IMR-90 (cell line): ENCODE results near the gene SLC24A3. TPM values are rescaled to one million over a fixed set of nuclear protein-coding genes. Genes with fewer than 3 reads are reported as not detected.

Source experiments
- ATAC-seq: fragments of 200-7000 bp; cut with Tn5 transposase; 2 replicates; pipeline ENCODE4 v1.9.1; 2020; ENCODE audit warnings: low read depth, mild to moderate bottlenecking, moderate library complexity
- BruUV-seq: library from RNA; stranded (reverse); fragments of 400-500 nt; replicated peaks from 2 replicates; lab custom pipeline; 2021; lab: Mats Ljungman, UMichigan
- CTCF ChIA-PET: fragments of 300-600 bp; formaldehyde crosslinking; extraction: SDS; loops from one replicate; lab custom pipeline; 2021; ENCODE audit warnings: antibody characterized with exemption; lab: Yijun Ruan, JAX
- POLR2A ChIA-PET: fragments of 300-600 bp; sonication (Branson Sonifier 250); formaldehyde crosslinking; loops from one replicate; lab custom pipeline; 2022; ENCODE audit warnings: antibody characterized with exemption; ENCODE audit not compliant: unreplicated experiment; lab: Charles Lee
- DNase-seq: peaks from one replicate; pipeline ENCODE4 v3.0.0; 2013
- H2AFZ ChIP-seq: replicated peaks from 2 replicates; pipeline ENCODE3; 2013; ENCODE audit warnings: low read length, mild to moderate bottlenecking; ENCODE audit not compliant: poor library complexity
- H2AK5ac ChIP-seq: 2 replicates; pipeline ENCODE4 v1.6.1; 2013; ENCODE audit warnings: low read depth, low read length, inconsistent platforms
- H2AK9ac ChIP-seq: replicated peaks from 2 replicates; pipeline ENCODE3; 2013; ENCODE audit warnings: mild to moderate bottlenecking, low read depth, low read length, moderate library complexity; ENCODE audit not compliant: poor library complexity
- H2BK120ac ChIP-seq: 2 replicates; pipeline ENCODE4 v1.6.1; 2013; ENCODE audit warnings: low read depth, low read length, inconsistent platforms
- H2BK15ac ChIP-seq: 3 replicates; pipeline ENCODE4 v1.6.1; 2013; ENCODE audit warnings: low read depth, low read length, inconsistent platforms
- H2BK20ac ChIP-seq: 2 replicates; pipeline ENCODE4 v1.6.1; 2013; ENCODE audit warnings: low read depth, mild to moderate bottlenecking, inconsistent platforms, low read length, moderate library complexity
- H2BK5ac ChIP-seq: 2 replicates; pipeline ENCODE4 v1.6.1; 2013; ENCODE audit warnings: mild to moderate bottlenecking, low read depth, low read length, inconsistent platforms; ENCODE audit not compliant: poor library complexity, severe bottlenecking
- H3K14ac ChIP-seq: replicated peaks from 2 replicates; pipeline ENCODE4 v1.6.1; 2013; ENCODE audit warnings: low read depth, low read length, inconsistent platforms
- H3K18ac ChIP-seq: 2 replicates; pipeline ENCODE4 v1.6.1; 2013; ENCODE audit warnings: low read depth, low read length, control low read depth
- H3K23ac ChIP-seq: 2 replicates; pipeline ENCODE4 v1.6.1; 2013; ENCODE audit warnings: low read depth, low read length, inconsistent platforms
- H3K27ac ChIP-seq: 2 replicates; pipeline ENCODE4 v1.5.1; 2013; ENCODE audit warnings: mild to moderate bottlenecking, control low read depth, low read length; ENCODE audit not compliant: insufficient read depth
- H3K27me3 ChIP-seq: 2 replicates; pipeline ENCODE4 v1.6.1; 2013; ENCODE audit warnings: low read length; ENCODE audit not compliant: control insufficient read depth, insufficient read depth
- H3K36me3 ChIP-seq: 2 replicates; pipeline ENCODE4 v1.6.1; 2013; ENCODE audit warnings: low read length, mixed read lengths; ENCODE audit not compliant: control insufficient read depth, insufficient read depth
- H3K4ac ChIP-seq: 2 replicates; pipeline ENCODE4 v1.6.1; 2013; ENCODE audit warnings: low read depth, low read length, inconsistent platforms
- H3K4me1 ChIP-seq: 2 replicates; pipeline ENCODE4 v1.6.1; 2013; ENCODE audit warnings: low read length, mixed read lengths; ENCODE audit not compliant: control insufficient read depth, insufficient read depth
- H3K4me2 ChIP-seq: 2 replicates; pipeline ENCODE4 v1.6.1; 2013; ENCODE audit warnings: low read depth, mild to moderate bottlenecking, control low read depth, low read length, moderate library complexity
- H3K4me3 ChIP-seq: 2 replicates; pipeline ENCODE4 v1.5.1; 2013; ENCODE audit warnings: low read depth, mild to moderate bottlenecking, control low read depth, low read length, moderate library complexity; ENCODE audit not compliant: insufficient read depth
- H3K56ac ChIP-seq: 2 replicates; pipeline ENCODE4 v1.6.1; 2013; ENCODE audit warnings: low read length, inconsistent platforms; ENCODE audit not compliant: insufficient read depth; ENCODE audit errors: extremely low read depth
- H3K79me1 ChIP-seq, 2 experiments: 2 replicates each; pipeline ENCODE4 v1.6.1; 2013; ENCODE audit warnings: low read length in 2 of 2, inconsistent platforms in 1 of 2, low read depth in 1 of 2
- H3K9ac ChIP-seq: 2 replicates; pipeline ENCODE4 v1.6.1; 2013; ENCODE audit warnings: low read depth, low read length, control low read depth
- H3K9me1 ChIP-seq: 2 replicates; pipeline ENCODE4 v1.6.1; 2013; ENCODE audit warnings: low read length, inconsistent platforms; ENCODE audit not compliant: insufficient read depth
- H3K9me3 ChIP-seq: 2 replicates; pipeline ENCODE4 v1.6.1; 2013; ENCODE audit warnings: low read length; ENCODE audit not compliant: control insufficient read depth, insufficient read depth
- H4K20me1 ChIP-seq: 2 replicates; pipeline ENCODE4 v1.6.1; 2013; ENCODE audit warnings: low read length, inconsistent platforms; ENCODE audit not compliant: insufficient read depth
- H4K5ac ChIP-seq: 2 replicates; pipeline ENCODE4 v1.6.1; 2013; ENCODE audit warnings: mild to moderate bottlenecking, low read depth, low read length, control low read depth
- H4K8ac ChIP-seq, 2 experiments: 2 replicates each; pipeline ENCODE4 v1.6.1; 2013; ENCODE audit warnings: low read depth in 2 of 2, low read length in 2 of 2, control low read depth in 1 of 2, inconsistent platforms in 1 of 2
- H4K91ac ChIP-seq: 2 replicates; pipeline ENCODE4 v1.6.1; 2013; ENCODE audit warnings: low read depth, low read length, inconsistent platforms; ENCODE audit not compliant: insufficient read depth
- CEBPB ChIP-seq: IDR thresholded peaks from 2 replicates; pipeline ENCODE4 v1.6.1; 2012; ENCODE audit warnings: low read depth, low read length, improper control_type of control experiment
- CHD1 ChIP-seq: IDR thresholded peaks from 2 replicates; pipeline ENCODE4 v1.6.1; 2012; ENCODE audit warnings: low read depth, low read length, improper control_type of control experiment
- ELK1 ChIP-seq: fragments of 150-350 bp; IDR thresholded peaks from 2 replicates; pipeline ENCODE4 v1.6.1; 2016; ENCODE audit warnings: low read depth, mild to moderate bottlenecking, low read length, moderate library complexity, borderline replicate concordance
- FOS ChIP-seq: fragments of 150-350 bp; IDR thresholded peaks from 2 replicates; pipeline ENCODE4 v1.6.1; 2016; ENCODE audit warnings: low read depth, low read length
- MAFK ChIP-seq: IDR thresholded peaks from 2 replicates; pipeline ENCODE4 v1.6.1; 2012; ENCODE audit warnings: low read depth, low read length, improper control_type of control experiment
- MAZ ChIP-seq: IDR thresholded peaks from 2 replicates; pipeline ENCODE4 v1.6.1; 2012; ENCODE audit warnings: low read depth, mild to moderate bottlenecking, low read length, improper control_type of control experiment, moderate library complexity, borderline replicate concordance
- RAD21 ChIP-seq: IDR thresholded peaks from 2 replicates; pipeline ENCODE4 v1.6.1; 2012; ENCODE audit warnings: low read length, improper control_type of control experiment
- WGBS, 2 experiments: methylation state at CpG; one replicate each; pipeline versions ENCODE4 v1.1.5 to v1.1.7; 2013; ENCODE audit warnings: missing lambda C conversion rate in 2 of 2; ENCODE audit not compliant: insufficient read length in 1 of 2; ENCODE audit errors: extremely low coverage in 2 of 2; 5-methylcytosine and 5-hydroxymethylcytosine counted together
- dilution Hi-C: fragments of 300-500 bp; cut with HindIII; formaldehyde crosslinking; loops from one replicate; pipeline ENCODE4 v1.14.3; 2018; ENCODE audit warnings: low sequenced_read_pairs; ENCODE audit not compliant: unreplicated experiment
- in situ Hi-C: fragments of 300-500 bp; cut with MboI; formaldehyde crosslinking; loops from 3 replicates; pipeline ENCODE4 v1.14.3; 2019; ENCODE audit warnings: low sequenced_read_pairs, inconsistent platforms, mixed read lengths
- intact Hi-C: fragments of 100-400 bp; cut with micrococcal nuclease; formaldehyde crosslinking; loops from 2 replicates; pipeline ENCODE4 v1.10.0; 2022
- polyA plus RNA-seq, 3 experiments: library from polyadenylated mRNA; depleted of rRNA; stranded (reverse); fragments of >200 nt; gene quantifications; 2 replicates each; pipeline ENCODE4 v1.2.3, GENCODE V29; 2012; ENCODE audit warnings: low replicate concordance in 1 of 3
- total RNA-seq: library from RNA; depleted of rRNA; stranded (reverse); fragments of >200 nt; gene quantifications from 2 replicates; pipeline ENCODE4 v1.2.3, GENCODE V29; 2012

Gene SLC24A3
- total and polyA plus RNA-seq, 2 of the 4 experiments (the other 2 are of a cell fraction), result not detected

- dilution Hi-C loops (no loop called here), in situ Hi-C loops (no loop called here), intact Hi-C loops (no loop called here)
- no TSS peak for BruUV-seq
- ChIA-PET CTCF (no interaction called here), POLR2A (no interaction called here)
- Histone ChIP-seq H3K9me3 (peaks cover 2% of the 10 kb centered on the region; the same call in 1 of the 2 replicates), H2BK15ac (no peak overlapping the region), H4K91ac (no peak overlapping the region), H3K36me3 (no peaks in the 10 kb centered on the region), H3K4ac (no peak overlapping the region), H3K27ac (no peak overlapping the region), H3K18ac (no peak overlapping the region), H4K8ac (no peak overlapping the region), H3K9ac (no peak overlapping the region), H2AK5ac (no peak overlapping the region), H2BK20ac (no peak overlapping the region), H3K56ac (no peak overlapping the region), H3K4me3 (no peak overlapping the region), H3K27me3 (no peaks in the 10 kb centered on the region), H3K9me1 (no peaks in the 10 kb centered on the region), H3K79me1 (no peaks in the 10 kb centered on the region), H3K4me2 (no peak overlapping the region), H2AFZ (no peak overlapping the region), H4K20me1 (no peaks in the 10 kb centered on the region), H2AK9ac (no peak overlapping the region), H3K23ac (no peak overlapping the region), H3K14ac (no peak overlapping the region), H2BK5ac (no peak overlapping the region), H4K5ac (no peak overlapping the region), H3K4me1 (no peaks in the 10 kb centered on the region), H2BK120ac (no peak overlapping the region)
- no peak for ATAC-seq
- TF ChIP-seq MAZ (no peak), MAFK (no peak), CEBPB (no peak), CHD1 (no peak), FOS (no peak), RAD21 (no peak), ELK1 (no peak)
- no CpG with 5 or more reads among the region's 3 CpGs for WGBS, 2 experiments
- DNase-seq, result no peak
These were observed 149.3 kb downstream of the SLC24A3 start for GRCh38 chr20:19361790-19362189.
